GM12878 (cell line): ENCODE data around the gene TPI1. TPM values are rescaled to one million over a fixed set of nuclear protein-coding genes. Genes with fewer than 3 reads are reported as not detected.

ENCODE experiments used
- ATAC-seq: fragments of 200-7000 bp; cut with Tn5 transposase; 3 replicates; pipeline ENCODE4 v1.9.1; 2020; ENCODE audit warnings: mild to moderate bottlenecking, moderate library complexity
- BruUV-seq: library from RNA; stranded (reverse); fragments of 400-500 nt; replicated peaks from 2 replicates; lab custom pipeline; 2021; lab: Mats Ljungman, UMichigan
- CTCF ChIA-PET: fragments of 300-600 bp; sonication (Branson Sonifier 250); formaldehyde crosslinking; extraction: SDS; loops from one replicate; lab custom pipeline; 2021; ENCODE audit warnings: inconsistent platforms; lab: Yijun Ruan, JAX
- POLR2A ChIA-PET: fragments of 350-600 bp; formaldehyde crosslinking; extraction: SDS; loops from one replicate; lab custom pipeline; 2021; ENCODE audit warnings: inconsistent platforms; lab: Charles Lee
- RAD21 ChIA-PET: fragments of 300-600 bp; sonication (Branson Sonifier 250); formaldehyde crosslinking; loops from one replicate; lab custom pipeline; 2023; ENCODE audit warnings: antibody characterized with exemption; ENCODE audit not compliant: unreplicated experiment; lab: Charles Lee
- SMC1A ChIA-PET: fragments of 300-600 bp; sonication (Branson Sonifier 250); formaldehyde crosslinking; loops from one replicate; lab custom pipeline; 2023; ENCODE audit not compliant: unreplicated experiment, uncharacterized antibody; lab: Charles Lee
- DNase-seq: peaks from one replicate; pipeline ENCODE4 v3.0.0-alpha.2; 2011; ENCODE audit warnings: low read depth, low spot score
- FAIRE-seq: peaks from 3 replicates; lab custom pipeline; 2011; peaks lifted over from hg19 to GRCh38; lab: Jason Lieb, UNC
- H2AFZ ChIP-seq: 2 replicates; pipeline ENCODE4 v1.6.0; 2011; ENCODE audit warnings: low read depth, low read length, control low read depth; ENCODE audit not compliant: control insufficient read depth
- H3K27ac ChIP-seq: 2 replicates; pipeline ENCODE4 v1.5.1; 2011; ENCODE audit warnings: control low read depth; ENCODE audit not compliant: control insufficient read depth, insufficient read depth
- H3K27me3 ChIP-seq, 2 experiments: replicated peaks in 1 of 2; 2 replicates each; pipeline versions ENCODE4 v1.6.0 to v1.6.1; 2011; ENCODE audit warnings: low read length in 1 of 2; ENCODE audit not compliant: control insufficient read depth in 2 of 2, insufficient read depth in 2 of 2
- H3K36me3 ChIP-seq, 2 experiments: 2 replicates each; pipeline ENCODE4 v1.5.1; 2011; ENCODE audit warnings: low read length in 1 of 2; ENCODE audit not compliant: control insufficient read depth in 2 of 2, insufficient read depth in 2 of 2
- H3K4me1 ChIP-seq: 2 replicates; pipeline ENCODE4 v1.6.1; 2011; ENCODE audit warnings: mild to moderate bottlenecking, low read length, moderate library complexity, mixed read lengths; ENCODE audit not compliant: control insufficient read depth, insufficient read depth
- H3K4me2 ChIP-seq: 2 replicates; pipeline ENCODE4 v1.6.0; 2011; ENCODE audit warnings: control low read depth; ENCODE audit not compliant: control insufficient read depth, insufficient read depth
- H3K4me3 ChIP-seq: fragments of 200-600 bp; sonication (generic); 2 replicates; pipeline ENCODE4 v1.5.1; 2016
- H3K79me2 ChIP-seq: 2 replicates; pipeline ENCODE4 v1.6.0; 2011; ENCODE audit warnings: low read length; ENCODE audit not compliant: control insufficient read depth, insufficient read depth
- H3K9ac ChIP-seq: 2 replicates; pipeline ENCODE4 v1.8.0; 2011; ENCODE audit warnings: low read length, control low read depth, mixed read lengths; ENCODE audit not compliant: control insufficient read depth, insufficient read depth
- H3K9me3 ChIP-seq: replicated peaks from 3 replicates; pipeline ENCODE4 v1.5.1; 2011; ENCODE audit warnings: mild to moderate bottlenecking, low read length; ENCODE audit not compliant: control insufficient read depth, insufficient read depth
- H4K20me1 ChIP-seq: 2 replicates; pipeline ENCODE4 v1.6.0; 2011; ENCODE audit not compliant: control insufficient read depth, insufficient read depth
- PAX5 ChIP-seq: IDR thresholded peaks from 2 replicates; pipeline ENCODE4 v1.6.1; 2011; ENCODE audit warnings: low read depth, low read length, borderline replicate concordance
- POLR2A ChIP-seq: IDR thresholded peaks from 2 replicates; pipeline ENCODE4 v1.6.1; 2011; ENCODE audit warnings: low read depth, mild to moderate bottlenecking, low read length
- SIX5 ChIP-seq: IDR thresholded peaks from 2 replicates; pipeline ENCODE4 v1.6.1; 2011; ENCODE audit warnings: mild to moderate bottlenecking, low read depth, low read length, moderate library complexity; ENCODE audit not compliant: severe bottlenecking
- whole genome bisulfite sequencing: methylation state at CpG from one replicate; pipeline ENCODE4 v1.1.6; 2016; ENCODE audit warnings: low lambda C conversion rate; ENCODE audit not compliant: insufficient replicate concordance, insufficient coverage; ENCODE audit errors: missing lambda C conversion rate; 5-methylcytosine and 5-hydroxymethylcytosine counted together
- in situ Hi-C: fragments of 300-500 bp; cut with MboI; formaldehyde crosslinking; loops from 9 replicates; pipeline ENCODE4 v1.14.3; 2018; ENCODE audit warnings: mixed read lengths
- intact Hi-C: fragments of 100-400 bp; cut with micrococcal nuclease; formaldehyde crosslinking; loops from one replicate; pipeline ENCODE4 v1.14.2; 2022; ENCODE audit not compliant: unreplicated experiment
- polyA plus RNA-seq, 11 experiments: library from polyadenylated mRNA; depleted of rRNA in 4 of 11; unstranded in 6 of 11; stranded (reverse) in 5 of 11; fragments of >200 nt; fragmentation: Nextera tagmentation in 4 of 11; fragmentation: Illumina TruSeq in 1 of 11; extraction: Ambion mirVana in 4 of 11; extraction: Trizol in 1 of 11; gene quantifications; 1 replicate in 1 of 11; 2 replicates in 10 of 11; pipeline versions ENCODE4 v1.2.1 to v1.2.3, GENCODE V29; 2011 to 2016; ENCODE audit warnings: inconsistent platforms in 2 of 11, missing spikeins in 2 of 11, low read depth in 1 of 11
- total RNA-seq, 4 experiments: library from RNA; depleted of rRNA in 3 of 4; stranded (reverse); fragments of >200 nt in 3 of 4; fragmentation: Illumina TruSeq in 1 of 4; extraction: Trizol in 1 of 4; gene quantifications; 2 replicates each; pipeline versions ENCODE4 v1.2.1 to v1.2.3, GENCODE V29; 2013 to 2021
- TF ChIP-seq, protein P1 (sequence below): fragments of 450-650 bp; formaldehyde crosslinking; IDR thresholded peaks from 2 replicates; pipeline ENCODE4 v1.4.0; 2022; ENCODE audit warnings: mild to moderate bottlenecking, moderate library complexity

TPI1 gene
- total and polyA plus RNA-seq, 10 of the 15 experiments (the other 5 are each of a cell fraction or from before 2014, with no cell fraction given) = 916 to 7,349 (median 1,677) TPM

DNA sequence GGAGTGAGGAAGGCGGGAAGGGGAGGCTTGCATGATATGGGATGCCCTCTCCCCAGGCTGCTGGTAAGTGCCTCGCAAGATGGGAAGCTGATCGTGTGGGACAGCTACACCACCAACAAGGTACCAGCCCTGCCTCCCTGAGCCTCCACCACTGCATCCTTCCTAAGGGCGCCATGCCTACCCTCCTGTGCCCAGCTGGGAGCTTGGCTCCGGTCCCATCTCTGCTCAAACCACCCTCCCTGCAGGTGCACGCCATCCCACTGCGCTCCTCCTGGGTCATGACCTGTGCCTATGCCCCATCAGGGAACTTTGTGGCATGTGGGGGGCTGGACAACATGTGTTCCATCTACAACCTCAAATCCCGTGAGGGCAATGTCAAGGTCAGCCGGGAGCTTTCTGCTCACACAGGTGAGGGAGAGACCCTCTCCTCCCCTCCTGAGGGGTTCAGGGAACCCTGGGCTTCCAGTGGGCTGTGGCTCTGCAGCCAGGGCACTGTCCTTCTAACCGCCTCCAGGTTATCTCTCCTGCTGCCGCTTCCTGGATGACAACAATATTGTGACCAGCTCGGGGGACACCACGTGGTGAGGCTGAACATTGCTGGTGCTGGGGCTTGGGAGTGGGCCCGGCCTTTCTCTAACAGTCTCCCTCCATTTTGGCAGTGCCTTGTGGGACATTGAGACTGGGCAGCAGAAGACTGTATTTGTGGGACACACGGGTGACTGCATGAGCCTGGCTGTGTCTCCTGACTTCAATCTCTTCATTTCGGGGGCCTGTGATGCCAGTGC lies 24.0 kb upstream of the TPI1 start:
- H3K9me3 ChIP-seq = no peaks in the 10 kb centered on the region
- no peaks in the 10 kb centered on the region for H3K79me2 ChIP-seq
- no peak overlapping the region for H3K9ac ChIP-seq
- WGBS = 48% methylated on average over 16 of the region's 16 CpGs
- H3K36me3 ChIP-seq = peaks cover 0 to 6% of the 10 kb centered on the region in 2 experiments; a peak in 3 of 4 replicates
- H4K20me1 ChIP-seq = no peaks in the 10 kb centered on the region
- POLR2A ChIA-PET = interaction anchor here (1.0 to 1.2 kb wide), 2 partner anchors 9 to 44 kb away, joined by 3 read pairs; partner anchors contain the start of gene USP5
- peak; percentile 22; the same call in 1 of the 3 replicates for ATAC-seq
- H3K27me3 ChIP-seq = no peaks in the 10 kb centered on the region
- RAD21 ChIA-PET = interaction anchor here (1.5 kb wide), 1 partner anchor 8 kb away, joined by 3 read pairs; the partner anchor contains the start of genes CDCA3 and USP5
- no peak overlapping the region for H3K27ac ChIP-seq
- in situ Hi-C loops (no loop called here), intact Hi-C loops (no loop called here)
- H2AFZ ChIP-seq = no peak overlapping the region
- H3K4me2 ChIP-seq = no peak overlapping the region
- FAIRE-seq = no peak
- CTCF ChIA-PET = interaction anchor here (1.3 to 3.0 kb wide), 3 partner anchors 8 to 30 kb away, joined by 3 to 16 read pairs (median 5); partner anchors contain the start of gene SPSB2
- no TSS peak for BruUV-seq
- SMC1A ChIA-PET = interaction anchor here (1.3 to 5.1 kb wide), 2 partner anchors 7 to 10 kb away, joined by 3 to 22 read pairs; partner anchors contain the start of genes CDCA3 and USP5
- DNase-seq = no peak
- H3K4me1 ChIP-seq = peaks cover 10% of the 10 kb centered on the region
- TF ChIP-seq POLR2A = 0 out of 2 replicates have a peak, but pooled peaks have one; percentile 10
- TF ChIP-seq SIX5 = no peak
- TF ChIP-seq, protein P1, sequence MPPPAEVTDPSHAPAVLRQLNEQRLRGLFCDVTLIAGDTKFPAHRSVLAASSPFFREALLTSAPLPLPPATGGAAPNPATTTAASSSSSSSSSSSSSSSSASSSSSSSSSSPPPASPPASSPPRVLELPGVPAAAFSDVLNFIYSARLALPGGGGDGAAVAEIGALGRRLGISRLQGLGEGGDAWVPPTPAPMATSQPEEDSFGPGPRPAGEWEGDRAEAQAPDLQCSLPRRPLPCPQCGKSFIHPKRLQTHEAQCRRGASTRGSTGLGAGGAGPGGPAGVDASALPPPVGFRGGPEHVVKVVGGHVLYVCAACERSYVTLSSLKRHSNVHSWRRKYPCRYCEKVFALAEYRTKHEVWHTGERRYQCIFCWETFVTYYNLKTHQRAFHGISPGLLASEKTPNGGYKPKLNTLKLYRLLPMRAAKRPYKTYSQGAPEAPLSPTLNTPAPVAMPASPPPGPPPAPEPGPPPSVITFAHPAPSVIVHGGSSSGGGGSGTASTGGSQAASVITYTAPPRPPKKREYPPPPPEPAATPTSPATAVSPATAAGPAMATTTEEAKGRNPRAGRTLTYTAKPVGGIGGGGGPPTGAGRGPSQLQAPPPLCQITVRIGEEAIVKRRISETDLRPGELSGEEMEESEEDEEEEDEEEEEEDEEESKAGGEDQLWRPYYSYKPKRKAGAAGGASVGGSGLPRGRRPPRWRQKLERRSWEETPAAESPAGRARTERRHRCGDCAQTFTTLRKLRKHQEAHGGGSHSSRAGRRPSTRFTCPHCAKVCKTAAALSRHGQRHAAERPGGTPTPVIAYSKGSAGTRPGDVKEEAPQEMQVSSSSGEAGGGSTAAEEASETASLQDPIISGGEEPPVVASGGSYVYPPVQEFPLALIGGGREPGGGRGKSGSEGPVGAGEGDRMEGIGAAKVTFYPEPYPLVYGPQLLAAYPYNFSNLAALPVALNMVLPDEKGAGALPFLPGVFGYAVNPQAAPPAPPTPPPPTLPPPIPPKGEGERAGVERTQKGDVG = no peak
- no peak for TF ChIP-seq PAX5
- H3K4me3 ChIP-seq = no peak overlapping the region
